Adipocyte (in vitro differentiated cells): ENCODE results near the gene ACSL5.
A peak's percentile ranks its signal among the peaks of the same experiment; 100 is the strongest.
"Not testable (repeated sequence)": the region's sequence is repeated elsewhere in the genome, so short reads cannot be mapped to it uniquely, and the experiment has no call there.

ENCODE experiments used
- DNase-seq: peaks from one replicate; pipeline ENCODE4 v3.0.0-alpha.2; 2015; ENCODE audit warnings: low read depth
- H3K27me3 ChIP-seq: replicated peaks from 2 replicates; pipeline ENCODE4 v1.7.0; 2013; ENCODE audit warnings: mild to moderate bottlenecking, low read length, moderate library complexity; ENCODE audit not compliant: control insufficient read depth, insufficient read depth
- H3K36me3 ChIP-seq: 2 replicates; pipeline ENCODE4 v1.7.0; 2013; ENCODE audit warnings: low read length, mild to moderate bottlenecking, moderate library complexity; ENCODE audit not compliant: control insufficient read depth, insufficient read depth, severe bottlenecking
- H3K4me1 ChIP-seq: 2 replicates; pipeline ENCODE4 v1.7.0; 2013; ENCODE audit warnings: mild to moderate bottlenecking, low read length, moderate library complexity; ENCODE audit not compliant: control insufficient read depth, insufficient read depth
- H3K4me3 ChIP-seq: 2 replicates; pipeline ENCODE4 v1.7.0; 2013; ENCODE audit warnings: mild to moderate bottlenecking, low read length, moderate library complexity
- H3K9ac ChIP-seq: 2 replicates; pipeline ENCODE4 v1.7.0; 2013; ENCODE audit warnings: mild to moderate bottlenecking, low read length, moderate library complexity
- H3K9me3 ChIP-seq: 2 replicates; pipeline ENCODE4 v1.7.0; 2013; ENCODE audit warnings: mild to moderate bottlenecking, low read length, moderate library complexity; ENCODE audit not compliant: control insufficient read depth

ACSL5 gene

DNA sequence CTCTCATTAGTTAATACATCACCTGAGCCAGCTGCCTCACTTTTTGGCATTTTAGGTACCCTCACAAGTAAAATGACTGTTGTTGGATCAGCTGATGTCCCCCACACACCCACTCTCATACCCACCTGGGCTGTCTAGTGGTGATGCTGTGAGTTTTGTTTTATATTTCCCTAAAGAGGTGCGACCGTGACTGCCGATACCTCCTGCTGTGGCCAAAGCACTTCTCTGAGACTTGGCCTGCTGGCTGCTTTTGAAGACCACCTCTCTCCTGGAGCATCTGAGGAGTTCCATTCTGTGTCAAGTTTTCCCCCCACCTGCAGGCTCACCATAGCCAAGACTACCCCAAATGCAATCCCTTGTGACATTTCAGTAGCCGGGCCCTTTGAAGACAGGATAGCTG is 6.4 kb upstream of the ACSL5 start:
- H3K27me3 ChIP-seq, result no peaks in the 10 kb centered on the region
- H3K9me3 ChIP-seq, result no peaks in the 10 kb centered on the region
- H3K9ac ChIP-seq, result no peak overlapping the region
- H3K4me3 ChIP-seq, result no peak overlapping the region
- no peaks in the 10 kb centered on the region for H3K36me3 ChIP-seq
- no peak for DNase-seq
- H3K4me1 ChIP-seq, result peaks cover 35% of the 10 kb centered on the region

DNA sequence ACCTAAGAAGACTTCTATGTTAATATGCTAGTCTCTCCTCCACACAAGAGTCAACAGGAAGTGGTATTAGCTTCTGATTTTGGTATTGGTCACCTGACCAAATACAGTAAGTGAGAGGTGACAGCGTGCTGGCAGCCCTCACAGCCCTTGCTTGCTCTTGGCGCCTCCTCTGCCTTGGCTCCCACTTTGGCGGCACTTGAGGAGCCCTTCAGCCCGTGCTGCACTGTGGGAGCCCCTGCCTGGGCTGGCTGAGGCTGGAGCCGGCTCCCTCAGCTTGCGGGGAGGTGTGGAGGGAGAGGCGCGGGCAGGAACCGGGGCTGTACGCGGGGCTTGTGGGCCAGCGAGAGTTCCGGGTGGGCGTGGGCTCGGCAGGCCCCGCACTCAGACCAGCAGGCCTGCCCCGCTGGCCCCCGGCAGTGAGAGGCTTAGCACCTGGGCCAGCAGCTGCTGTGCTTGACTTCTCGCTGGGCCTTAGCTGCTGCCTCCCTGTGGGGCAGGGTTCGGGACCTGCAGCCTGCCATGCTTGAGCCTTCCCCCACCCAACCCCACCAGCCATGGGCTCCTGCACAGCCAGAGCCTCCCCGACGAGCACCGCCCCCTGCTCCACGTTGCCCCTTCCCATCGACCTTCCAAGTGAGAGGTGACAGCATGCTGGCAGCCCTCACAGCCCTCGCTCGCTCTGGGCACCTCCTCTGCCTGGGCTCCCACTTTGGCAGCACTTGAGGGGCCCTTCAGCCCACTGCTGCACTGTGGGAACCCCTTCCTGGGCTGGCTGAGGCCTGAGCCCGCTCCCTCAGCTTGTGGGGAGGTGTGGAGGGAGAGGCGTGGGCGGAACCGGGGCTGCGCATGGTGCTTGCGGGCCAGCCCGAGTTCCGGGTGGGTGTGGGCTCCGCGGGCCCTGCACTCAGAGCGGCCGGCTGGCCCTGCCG is 4.2 kb upstream of the ACSL5 start:
- peaks cover 26% of the 10 kb centered on the region for H3K4me1 ChIP-seq
- H3K36me3 ChIP-seq, result no peaks in the 10 kb centered on the region
- H3K4me3 ChIP-seq, result no peak overlapping the region
- no peak for DNase-seq
- no peaks in the 10 kb centered on the region for H3K27me3 ChIP-seq
- no peak overlapping the region for H3K9ac ChIP-seq
- no peaks in the 10 kb centered on the region for H3K9me3 ChIP-seq

DNA sequence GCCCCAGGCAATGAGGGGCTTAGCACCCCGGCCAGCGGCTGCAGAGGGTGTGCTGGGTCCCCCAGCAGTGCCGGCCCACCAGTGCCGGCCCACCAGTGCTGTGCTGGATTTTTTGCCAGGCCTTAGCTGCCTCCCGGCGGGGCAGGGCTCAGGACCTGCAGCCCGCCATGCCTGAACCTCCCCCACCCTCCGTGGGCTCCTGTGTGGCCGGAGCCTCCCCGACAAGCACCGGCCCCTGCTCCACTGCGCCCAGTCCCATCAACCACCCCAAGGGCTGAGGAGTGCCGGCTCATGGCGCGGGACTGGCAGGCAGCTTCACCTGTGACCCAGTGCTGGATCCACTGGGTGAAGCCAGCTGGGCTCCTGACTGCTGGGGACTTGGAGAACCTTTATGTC is 3.5 kb upstream of the ACSL5 start:
- DNase-seq, result no peak
- H3K9ac ChIP-seq, result no peak overlapping the region
- no peaks in the 10 kb centered on the region for H3K27me3 ChIP-seq
- H3K4me3 ChIP-seq, result no peak overlapping the region
- no peaks in the 10 kb centered on the region for H3K36me3 ChIP-seq
- peaks cover 26% of the 10 kb centered on the region for H3K4me1 ChIP-seq
- no peaks in the 10 kb centered on the region for H3K9me3 ChIP-seq

DNA sequence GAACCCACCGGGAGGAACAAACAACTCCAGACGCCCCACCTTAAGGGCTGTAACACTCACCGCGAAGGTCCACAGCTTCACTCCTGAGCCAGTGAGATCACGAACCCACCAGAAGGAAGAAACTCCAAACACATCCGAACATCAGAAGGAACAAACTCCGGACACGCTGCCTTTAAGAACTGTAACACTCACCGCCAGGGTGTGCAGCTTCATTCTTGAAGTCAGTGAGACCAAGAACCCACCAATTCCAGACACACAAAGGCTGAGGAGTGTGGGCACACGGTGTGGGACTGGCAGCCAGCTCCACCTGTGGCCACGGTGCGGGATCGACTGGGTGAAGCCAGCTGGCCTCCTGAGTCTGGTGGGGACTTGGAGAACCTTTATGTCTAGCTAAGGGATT is 2.6 kb upstream of the ACSL5 start:
- H3K9me3 ChIP-seq, H3K36me3 ChIP-seq, DNase-seq, H3K4me3 ChIP-seq, H3K27me3 ChIP-seq, H3K9ac ChIP-seq: not testable (repeated sequence)
- peaks cover 28% of the 10 kb centered on the region for H3K4me1 ChIP-seq

DNA sequence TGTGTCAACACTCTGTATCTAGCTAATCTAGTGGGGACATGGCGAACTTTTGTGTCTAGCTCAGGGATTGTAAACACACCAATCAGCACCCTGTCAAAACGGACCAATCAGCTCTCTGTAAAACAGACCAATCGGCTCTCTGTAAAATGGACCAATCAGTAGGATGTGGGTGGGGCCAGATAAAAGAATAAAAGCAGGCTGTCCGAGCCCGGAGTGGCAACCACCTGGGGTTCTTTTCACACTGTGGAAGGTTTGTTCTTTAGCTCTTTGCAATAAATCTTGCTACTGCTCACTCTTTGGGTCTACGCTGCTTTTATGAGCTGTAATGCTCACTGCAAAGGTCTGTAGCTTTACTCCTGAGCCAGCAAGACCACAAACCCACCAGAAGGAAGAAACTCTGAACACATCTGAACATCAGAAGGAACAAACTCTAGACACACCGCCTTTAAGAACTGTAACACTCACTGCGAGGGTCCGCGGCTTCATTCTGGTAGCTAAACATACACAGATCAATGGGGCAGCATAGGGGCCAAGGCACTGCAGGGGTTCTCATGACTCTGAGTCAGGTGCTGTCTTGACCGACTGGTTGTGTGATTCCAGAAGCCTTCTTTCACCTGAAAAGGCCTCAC is 1.6 kb upstream of the ACSL5 start:
- H3K4me3 ChIP-seq, DNase-seq, H3K36me3 ChIP-seq, H3K27me3 ChIP-seq, H3K9ac ChIP-seq, H3K9me3 ChIP-seq: not testable (repeated sequence)
- peaks cover 32% of the 10 kb centered on the region for H3K4me1 ChIP-seq

DNA sequence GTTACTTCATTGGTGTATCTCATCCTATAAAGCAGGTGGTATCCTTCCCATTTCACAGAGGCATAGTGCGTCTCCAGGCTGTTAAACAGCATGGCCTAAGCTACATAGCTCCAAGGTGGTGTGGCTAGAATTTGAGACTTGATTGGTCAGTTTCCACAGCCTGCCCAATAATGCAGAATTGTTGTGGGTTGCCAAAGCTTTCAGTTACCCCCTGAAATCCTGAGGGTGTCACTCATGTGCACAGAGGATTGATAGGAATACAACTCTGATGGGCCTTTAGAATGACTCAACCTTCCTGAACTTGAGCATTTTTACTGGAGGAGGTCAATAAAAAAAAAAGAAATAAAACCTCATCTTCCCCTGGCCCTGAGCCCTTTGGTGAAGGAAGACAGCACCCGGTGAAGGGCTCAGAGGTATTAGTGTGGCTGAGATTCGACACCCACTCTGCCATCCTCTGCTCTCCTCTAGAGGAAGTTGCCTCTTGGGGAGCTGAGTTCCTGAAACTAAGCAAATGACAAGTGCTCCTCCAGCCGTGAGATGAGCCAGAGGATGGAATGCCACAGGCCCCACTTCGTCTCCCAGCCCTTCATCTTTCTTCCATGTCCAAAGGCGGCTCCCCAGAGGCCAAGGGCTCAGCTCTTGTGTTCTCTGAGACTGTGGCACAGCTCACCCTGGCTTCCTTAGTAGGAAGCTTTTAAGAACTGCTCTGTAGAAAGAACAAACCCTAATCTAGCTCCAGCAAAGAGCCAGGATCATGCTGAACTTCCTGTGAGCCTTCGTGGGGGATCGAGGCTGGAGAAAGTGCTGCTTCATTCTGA is 1.0 kb downstream of the ACSL5 start:
- no peak for DNase-seq
- Histone ChIP-seq H3K36me3 (no peaks in the 10 kb centered on the region), H3K27me3 (no peaks in the 10 kb centered on the region), H3K4me1 (peaks cover 45% of the 10 kb centered on the region), H3K4me3 (peak overlapping the region; percentile 79), H3K9ac (peak overlapping the region; percentile 87), H3K9me3 (no peaks in the 10 kb centered on the region)

- H3K9ac ChIP-seq, result peak overlapping the region; percentile 87
- DNase-seq, result peak; percentile 30
- H3K36me3 ChIP-seq, result peaks cover 2% of the 10 kb centered on the region
- peak overlapping the region; percentile 79 for H3K4me3 ChIP-seq
- no peaks in the 10 kb centered on the region for H3K9me3 ChIP-seq
- H3K4me1 ChIP-seq, result peaks cover 48% of the 10 kb centered on the region
- no peaks in the 10 kb centered on the region for H3K27me3 ChIP-seq
These were observed 1.9 kb downstream of the ACSL5 start for GRCh38 chr10:112375721-112376395.

- no peak for DNase-seq
- peaks cover 3% of the 10 kb centered on the region for H3K36me3 ChIP-seq
- H3K4me1 ChIP-seq, result peaks cover 48% of the 10 kb centered on the region
These were observed 2.5 kb downstream of the ACSL5 start for GRCh38 chr10:112376396-112376790.

DNA sequence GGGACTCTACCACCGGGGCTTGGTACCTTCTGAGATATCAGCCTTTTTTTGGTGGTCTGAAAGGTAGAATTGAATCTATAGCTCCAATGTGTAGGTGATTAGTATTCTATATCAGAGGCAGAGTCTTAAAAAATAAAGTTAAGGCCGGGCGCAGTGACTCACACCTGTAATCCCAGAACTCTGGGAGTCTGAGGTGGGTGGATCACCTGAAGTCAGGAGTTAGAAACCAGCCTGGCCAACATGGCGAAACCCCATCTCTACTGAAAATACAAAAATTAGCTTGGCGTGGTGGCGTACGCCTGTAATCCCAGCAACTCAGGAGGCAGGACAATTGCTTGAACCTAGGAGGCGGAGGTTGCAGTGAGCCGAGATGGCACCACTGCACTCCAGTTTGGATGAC is 3.2 kb downstream of the ACSL5 start:
- peak overlapping the region; percentile 79 for H3K4me3 ChIP-seq
- H3K4me1 ChIP-seq, result peaks cover 48% of the 10 kb centered on the region
- H3K9ac ChIP-seq, result peak overlapping the region; percentile 87
- not testable (repeated sequence) for H3K36me3 ChIP-seq, DNase-seq, H3K27me3 ChIP-seq, H3K9me3 ChIP-seq

More at GRCh38 chr10:112376396-112376790, 2.5 kb downstream of the ACSL5 start:
- H3K4me3 ChIP-seq, result peak overlapping the region; percentile 79
- peak overlapping the region; percentile 87 for H3K9ac ChIP-seq
- H3K27me3 ChIP-seq, result no peaks in the 10 kb centered on the region
- no peaks in the 10 kb centered on the region for H3K9me3 ChIP-seq

GRCh38 chr10:112379635-112380296 is 5.8 kb downstream of the ACSL5 start:
- Histone ChIP-seq H3K4me1 (peaks cover 61% of the 10 kb centered on the region), H3K9ac (no peak overlapping the region), H3K27me3 (no peaks in the 10 kb centered on the region), H3K4me3 (no peak overlapping the region), H3K36me3 (peaks cover 9% of the 10 kb centered on the region), H3K9me3 (no peaks in the 10 kb centered on the region)
- no peak for DNase-seq
